ENCODE data around the gene FOXN3.
A peak's percentile ranks its signal among the peaks of the same experiment; 100 is the strongest.

Gene FOXN3

DNA sequence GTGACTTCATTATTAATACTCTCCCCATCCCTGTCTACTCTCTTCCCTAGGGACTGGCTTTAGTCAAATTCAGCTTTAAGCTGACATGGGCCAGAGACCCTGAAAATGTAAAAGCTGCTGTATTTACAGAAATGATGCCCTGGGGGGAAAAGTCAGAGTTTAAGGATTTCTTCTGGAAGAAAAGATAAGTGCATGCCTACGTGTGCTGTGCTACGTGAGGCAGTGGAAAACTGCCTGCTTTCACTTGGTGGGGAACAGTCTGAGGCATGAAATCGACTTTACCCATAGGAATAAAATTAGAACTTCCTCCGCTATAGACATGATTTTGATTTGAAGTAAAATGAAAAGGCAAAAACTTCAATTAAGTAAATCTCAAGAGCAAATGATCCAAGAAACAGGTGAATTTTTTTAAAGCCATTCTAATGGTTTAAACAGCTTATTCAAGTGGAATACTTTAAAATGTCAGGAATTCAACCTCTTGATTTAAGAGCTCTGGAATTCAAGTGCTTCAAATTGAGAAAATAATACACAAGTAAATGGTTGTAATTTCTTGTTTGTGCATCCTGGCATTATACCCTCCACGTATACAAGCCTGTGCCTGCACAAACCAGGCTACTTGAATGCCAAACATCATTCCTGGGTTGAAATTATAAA is 168.5 kb downstream of the FOXN3 start:
- no peak for DNase-seq

DNA sequence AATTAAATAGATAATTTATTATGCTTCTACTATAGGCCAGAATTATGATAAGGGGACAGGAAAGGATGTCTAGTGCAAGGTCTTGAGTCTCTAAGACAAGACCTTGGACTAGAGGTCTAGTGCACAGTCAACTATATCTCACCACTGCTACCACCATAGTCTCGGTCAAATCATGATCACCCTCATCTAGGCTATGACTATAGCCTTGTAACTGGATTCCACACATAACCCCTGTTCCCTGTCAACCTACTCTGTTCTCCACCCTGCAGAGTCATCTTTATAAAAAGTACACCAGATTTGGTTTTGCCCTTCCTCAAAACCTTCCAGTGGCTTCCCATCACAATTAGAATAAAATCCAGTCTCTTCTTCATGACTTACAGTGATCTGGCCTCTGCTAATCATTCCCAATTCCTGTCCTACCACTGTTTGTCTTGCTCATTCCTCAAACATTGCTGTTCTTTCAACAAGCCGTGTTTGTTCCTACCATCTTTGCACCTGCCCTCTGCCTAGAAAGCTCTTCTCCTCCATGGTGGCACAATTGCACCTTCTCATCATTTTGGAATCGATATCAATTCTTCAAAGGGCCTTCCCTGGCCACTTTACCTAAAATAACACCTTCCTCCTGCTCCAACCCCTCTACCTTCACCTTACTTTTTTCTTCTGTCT is 169.4 kb downstream of the FOXN3 start:
- no peak for DNase-seq

DNA sequence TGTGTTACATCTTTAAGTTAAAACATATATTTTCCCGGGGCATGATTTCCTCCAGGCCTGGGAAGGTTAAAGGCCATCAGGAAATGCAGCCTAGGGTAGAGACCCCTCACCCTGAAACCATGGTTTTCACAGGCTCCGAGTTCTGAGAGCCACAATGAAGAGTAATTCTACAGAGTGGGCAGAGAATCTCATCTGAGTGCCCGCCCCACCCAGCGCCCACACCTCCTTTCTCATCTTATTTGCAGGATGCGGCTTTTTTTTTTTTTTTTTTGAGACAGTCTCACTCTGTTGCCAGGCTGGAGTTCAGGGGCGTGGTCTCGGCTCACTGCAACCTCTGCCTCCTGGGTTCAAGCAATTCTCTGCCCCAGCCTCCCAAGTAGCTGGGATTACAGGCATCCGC is 170.7 kb downstream of the FOXN3 start:
- no peak for DNase-seq

DNA sequence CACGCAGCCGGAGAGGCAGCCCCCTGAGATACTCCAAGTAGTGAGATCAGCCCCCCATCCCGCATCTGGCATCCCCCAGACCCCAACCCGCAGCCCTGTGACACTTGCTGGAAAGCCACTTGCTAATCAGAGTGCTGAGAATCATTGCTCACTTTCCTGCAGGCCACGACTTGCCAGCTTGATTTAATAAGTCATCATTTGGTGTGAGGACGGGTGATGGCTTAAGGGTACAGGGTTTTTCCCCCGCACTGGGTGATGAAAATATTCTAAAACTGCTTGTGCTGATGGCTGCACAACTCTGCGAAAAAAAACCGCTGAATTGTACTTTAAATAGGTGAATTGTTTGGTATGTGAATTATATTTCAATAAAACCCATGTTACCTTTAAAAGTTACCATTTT is 171.2 kb downstream of the FOXN3 start:
- no peak for DNase-seq

DNA sequence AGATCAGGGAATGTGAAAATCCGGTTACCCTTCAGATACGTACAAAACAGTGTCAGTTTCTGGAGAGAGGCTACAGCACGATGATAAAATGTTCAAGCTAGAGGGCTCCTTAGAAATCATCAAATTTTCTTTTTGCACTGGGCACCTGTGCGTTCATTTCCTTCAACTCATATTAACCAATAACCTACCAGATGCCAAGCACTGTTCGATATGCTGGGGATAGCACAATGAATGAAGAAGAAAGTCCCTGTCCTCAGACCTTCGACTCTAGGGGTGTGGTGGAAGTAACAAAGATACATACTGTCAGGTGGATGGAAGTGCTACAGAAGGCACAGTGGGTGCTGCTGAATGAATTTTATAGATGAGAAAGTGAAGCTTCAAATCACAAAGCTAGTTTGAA is 172.3 kb downstream of the FOXN3 start:
- DNase-seq, result no peak

DNA sequence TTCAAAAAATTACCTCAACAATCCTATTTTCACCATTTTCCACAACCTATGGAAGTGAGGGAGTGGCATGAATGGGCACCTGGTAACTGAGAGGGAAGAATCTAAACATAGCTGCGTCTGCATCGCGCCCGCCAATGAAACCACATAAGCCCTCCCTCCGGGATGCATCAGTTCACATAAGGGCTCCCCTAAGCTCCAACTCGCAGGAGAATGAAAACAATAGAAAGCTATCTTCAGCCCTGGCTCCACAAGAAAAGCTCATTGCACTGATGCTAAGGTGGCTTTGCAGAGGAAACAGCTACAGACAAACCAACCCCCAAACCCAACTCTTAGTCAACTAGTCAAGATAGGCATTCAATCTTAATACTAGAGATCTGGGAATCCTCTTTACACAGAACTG is 173.3 kb downstream of the FOXN3 start:
- no peak for DNase-seq

DNA sequence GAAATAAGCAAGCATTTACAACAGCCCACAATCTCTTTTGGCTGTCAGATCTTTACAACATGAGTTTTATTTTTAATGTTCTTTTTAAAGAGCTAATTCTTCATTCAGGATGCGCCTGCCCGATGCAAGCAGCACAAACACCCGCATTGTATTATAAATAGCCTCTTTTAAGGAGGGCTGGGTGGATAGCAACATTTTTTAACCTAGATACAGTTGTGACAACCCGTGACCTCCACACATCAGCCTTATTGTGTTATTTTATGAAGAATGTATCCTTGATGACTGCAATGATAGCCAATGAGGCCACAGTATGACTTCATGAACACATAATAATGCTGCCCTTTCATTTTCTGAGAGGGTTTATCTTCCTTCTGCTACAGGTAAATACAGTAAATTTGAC is 173.7 kb downstream of the FOXN3 start:
- no peak for DNase-seq

DNA sequence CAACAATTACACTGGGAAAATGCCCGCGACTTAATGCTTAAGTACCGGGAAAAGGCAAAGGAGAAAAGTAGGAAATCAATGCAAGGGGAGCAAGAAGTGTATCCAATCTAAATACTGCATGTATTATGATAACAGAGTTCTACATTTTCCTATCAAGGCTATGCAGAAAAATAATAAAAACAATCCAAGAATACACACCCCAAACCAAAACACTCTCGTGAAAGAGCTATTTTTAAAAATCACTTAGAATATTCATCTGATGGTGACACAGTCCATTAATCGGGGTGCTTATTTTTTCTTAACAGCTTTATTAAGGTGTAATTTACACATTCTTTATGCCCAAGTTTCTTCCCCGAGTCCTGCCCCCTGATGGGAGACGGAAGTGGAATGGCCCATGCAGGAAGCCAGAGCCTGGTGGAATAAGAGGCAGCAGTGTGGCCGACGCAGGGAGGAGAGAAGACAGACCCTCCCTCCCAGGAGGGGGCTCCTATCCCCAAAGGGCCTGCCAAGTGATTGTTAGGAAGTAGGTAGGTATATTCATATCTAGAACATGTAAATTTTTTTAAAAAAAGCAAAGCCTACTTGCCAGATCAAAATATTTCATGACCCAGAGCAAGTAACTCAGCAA is 174.3 kb downstream of the FOXN3 start:
- no peak for DNase-seq

DNA sequence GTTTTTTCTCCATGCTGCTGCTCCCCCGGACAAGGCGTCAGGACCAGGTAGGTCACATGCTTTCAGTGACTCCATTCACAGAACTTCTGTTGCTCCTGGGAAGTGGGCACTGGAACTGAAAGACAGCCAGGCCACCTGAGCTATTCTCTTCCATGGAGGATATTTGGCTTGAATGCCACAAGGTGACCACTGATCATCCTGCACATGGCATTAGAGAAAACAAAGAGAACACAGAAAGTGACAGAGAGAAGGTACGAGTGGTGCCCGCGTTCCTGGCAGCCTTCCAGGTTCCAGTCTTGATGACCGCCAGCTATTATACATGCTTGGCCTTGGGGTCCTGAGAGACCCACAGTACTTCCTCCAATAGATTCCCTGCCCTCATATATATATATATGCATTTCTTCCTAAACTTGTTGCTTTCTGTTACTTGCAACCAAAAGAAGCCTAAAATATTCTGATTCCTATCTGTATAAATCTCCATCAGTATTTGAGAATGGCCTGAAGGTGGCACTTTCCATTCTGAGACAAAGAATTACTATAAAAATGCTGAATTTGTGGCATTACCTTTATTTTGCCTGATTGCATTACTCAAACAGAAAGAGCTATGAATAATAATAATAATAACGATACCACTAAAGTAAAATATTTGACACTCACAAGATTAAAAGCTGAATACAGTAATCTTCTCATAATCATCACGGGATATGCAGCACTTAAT is 174.9 kb downstream of the FOXN3 start:
- DNase-seq, result no peak

DNA sequence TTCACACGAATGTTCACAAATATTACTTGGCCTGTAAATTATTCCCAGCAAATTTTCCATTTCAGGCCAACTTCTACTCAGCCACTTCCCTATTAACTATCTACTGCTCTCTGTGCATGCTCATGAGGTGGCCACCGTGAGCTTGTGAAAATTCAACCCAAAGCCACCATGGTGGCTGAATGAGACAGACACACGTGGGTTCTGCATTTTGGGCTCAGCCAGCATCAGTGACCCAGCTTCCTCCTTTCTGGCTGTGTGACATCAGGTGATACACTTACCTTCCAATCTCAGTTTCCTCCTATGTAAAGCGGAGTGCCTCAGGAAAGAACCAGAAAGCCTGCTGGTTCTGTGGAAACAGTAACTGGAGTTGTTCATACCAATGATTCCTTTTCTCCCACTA is 175.8 kb downstream of the FOXN3 start:
- DNase-seq, result no peak

DNA sequence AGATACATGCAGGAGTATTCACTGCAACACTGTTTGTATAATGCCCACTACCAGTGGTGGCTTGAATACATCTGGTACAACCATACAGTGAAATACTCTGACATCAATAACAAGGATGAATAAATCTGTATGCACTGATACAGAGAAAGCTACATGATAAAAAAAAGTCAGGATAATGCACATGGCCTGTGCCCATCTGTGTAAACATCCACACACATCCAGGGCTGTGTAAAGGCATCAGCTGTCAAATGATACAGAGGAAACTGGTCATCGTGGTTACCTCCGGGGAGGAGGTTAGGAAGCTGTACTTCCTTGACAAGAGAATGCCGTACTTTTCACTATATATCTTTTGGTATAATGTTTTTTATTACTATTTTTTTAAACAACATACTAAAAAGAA is 176.6 kb downstream of the FOXN3 start:
- DNase-seq, result no peak

DNA sequence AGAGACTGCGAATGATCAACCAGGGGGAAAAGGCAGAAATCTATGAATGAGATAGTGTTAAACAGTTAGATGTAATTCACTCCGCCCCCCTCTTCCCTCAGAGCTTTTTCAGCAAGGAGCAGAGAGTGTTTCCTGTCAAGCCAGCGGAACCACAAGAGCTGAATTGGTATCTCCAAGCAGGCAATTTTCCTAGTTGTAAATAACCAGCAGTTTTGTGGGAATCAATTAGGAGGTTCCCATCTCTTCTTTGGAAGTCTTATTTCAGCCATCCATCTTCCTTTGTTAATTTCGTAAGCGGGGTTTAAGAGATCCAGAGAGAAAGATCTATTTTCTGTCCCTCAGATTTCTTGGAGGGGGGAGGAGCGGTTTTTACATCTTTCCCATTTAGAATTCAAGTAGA is 178.0 kb downstream of the FOXN3 start:
- no peak for DNase-seq

DNA sequence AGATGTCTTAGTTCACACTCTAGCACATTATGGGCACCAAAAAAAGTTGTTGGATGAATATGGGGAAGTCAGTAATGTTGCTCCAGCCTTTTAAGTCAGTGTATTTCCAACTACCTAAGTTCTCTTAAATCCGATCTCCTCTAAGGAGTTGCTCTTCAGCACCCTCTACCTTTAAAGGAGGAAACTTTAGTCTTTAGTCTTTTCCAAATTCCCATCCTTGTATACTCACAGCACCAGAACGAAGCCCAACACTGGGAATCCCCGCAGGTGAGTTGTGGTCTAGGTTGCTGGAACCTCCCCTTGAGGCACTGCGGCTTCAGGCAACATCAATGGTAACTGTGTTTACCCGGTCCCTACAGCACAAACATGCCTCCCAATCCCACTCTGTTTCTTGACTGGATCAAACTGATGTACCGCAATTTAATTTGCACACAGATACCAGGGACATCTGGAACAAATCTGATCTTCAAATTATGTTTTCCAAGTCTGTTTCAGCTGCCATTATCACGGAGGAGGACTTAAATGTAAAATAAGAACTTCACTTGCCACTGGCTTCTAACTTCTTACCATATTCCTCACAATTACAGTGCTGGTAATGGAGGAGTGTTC is 179.0 kb downstream of the FOXN3 start:
- no peak for DNase-seq

DNA sequence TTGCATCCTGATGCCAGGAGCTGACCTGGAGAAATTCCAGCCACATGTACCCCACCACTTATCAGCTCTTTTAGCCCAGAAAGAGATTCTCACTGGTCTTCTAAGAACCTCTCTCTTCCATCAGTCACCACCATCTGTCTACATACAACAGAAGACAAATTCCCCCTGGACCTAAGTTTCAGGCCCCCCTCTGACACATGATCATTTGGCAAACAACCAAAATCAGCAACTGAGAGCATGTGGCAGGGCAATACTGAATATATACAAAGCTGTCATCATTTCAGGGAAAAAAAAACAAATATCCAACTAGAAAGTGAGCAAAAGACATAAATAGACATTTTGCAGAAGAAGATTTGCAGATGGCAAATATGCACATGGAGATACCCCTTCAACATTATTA is 180.2 kb downstream of the FOXN3 start:
- peak; percentile 95 for DNase-seq

DNA sequence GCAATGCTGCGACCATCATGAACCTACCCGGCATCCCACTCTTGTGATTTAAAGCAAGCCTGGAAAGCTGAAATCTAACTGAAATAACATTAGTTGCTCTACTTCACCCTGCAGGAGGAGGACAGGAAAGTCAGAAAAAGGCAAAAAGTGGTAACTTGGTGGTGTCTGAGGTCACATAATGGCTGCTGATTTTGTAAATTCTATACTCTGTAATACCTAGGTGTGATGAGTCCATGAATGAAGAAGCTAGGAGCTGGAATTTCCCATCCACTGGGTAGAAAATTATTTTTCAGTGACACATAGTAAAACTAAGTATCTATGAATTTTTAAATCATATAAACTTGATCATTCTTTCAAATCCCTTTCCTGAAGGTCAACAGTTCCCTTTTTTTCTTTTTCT is 183.8 kb downstream of the FOXN3 start:
- DNase-seq, result no peak

DNA sequence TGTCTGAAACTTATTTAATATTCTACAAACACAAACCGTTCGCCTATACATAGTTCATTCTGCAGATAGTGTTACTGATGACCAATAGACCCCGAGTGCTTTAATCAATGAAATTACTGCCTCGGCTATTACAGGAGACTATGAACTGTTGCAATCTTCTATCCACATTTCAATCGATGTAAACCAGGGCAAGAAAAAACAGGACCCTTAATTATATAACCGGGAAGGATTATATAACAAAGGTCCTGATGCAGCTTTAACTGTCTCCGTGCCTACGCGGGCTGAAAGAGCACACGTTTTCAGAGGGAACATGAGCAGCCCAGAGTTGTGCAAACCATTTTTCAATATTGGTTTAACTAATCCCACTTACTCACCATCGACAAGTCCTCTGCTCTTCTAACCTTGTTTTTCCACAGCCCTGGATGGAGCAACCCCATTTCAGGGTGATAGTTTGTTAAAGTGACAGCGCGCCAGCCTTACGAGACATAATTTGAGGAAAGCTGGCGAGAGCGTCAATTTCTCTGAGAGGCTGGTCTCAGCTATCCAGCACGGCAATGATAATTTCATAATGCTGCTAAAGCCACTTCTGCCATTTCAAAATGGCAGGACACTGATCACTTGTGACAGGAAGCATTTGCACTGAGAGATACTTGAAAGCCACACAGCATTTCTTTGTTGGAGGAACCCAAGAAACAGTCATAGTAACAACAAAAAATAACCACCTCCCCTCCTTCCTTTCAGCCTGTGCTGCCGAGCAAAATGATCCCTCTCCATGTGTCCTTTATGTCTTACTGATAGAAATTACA is 184.6 kb downstream of the FOXN3 start:
- no peak for DNase-seq

DNA sequence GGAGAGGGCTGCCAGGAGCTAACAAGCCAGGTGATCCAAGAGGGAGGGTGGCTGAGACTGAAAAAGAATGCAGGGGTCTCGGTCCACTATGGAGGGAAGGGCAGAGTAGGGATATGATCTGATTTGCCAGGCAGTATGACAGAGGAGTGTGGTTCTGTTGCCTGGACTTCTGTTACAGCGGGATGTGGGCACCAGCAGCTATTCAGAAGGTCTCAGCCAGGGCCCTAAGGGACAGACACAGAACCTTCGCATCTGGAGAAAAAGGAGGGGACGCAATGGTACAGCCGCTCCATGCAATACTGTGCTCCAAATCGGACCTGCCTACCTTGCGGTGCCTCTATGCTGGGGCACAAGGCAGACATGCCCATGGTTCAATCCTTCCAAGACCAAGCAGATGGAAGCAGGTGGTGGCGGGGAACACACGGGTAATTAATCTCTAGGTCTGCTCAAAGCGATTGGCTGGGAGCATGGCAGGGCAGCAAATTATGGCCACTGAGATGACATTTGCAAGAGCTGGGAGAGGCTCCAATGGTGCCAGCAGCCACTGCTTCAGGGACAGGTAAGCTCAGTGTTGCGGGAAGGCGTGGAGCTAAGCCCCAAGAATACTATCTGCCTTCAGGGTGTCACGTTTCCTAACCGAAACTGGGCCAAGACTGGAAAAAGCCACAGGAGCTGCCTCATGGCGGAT is 185.5 kb downstream of the FOXN3 start:
- no peak for DNase-seq

DNA sequence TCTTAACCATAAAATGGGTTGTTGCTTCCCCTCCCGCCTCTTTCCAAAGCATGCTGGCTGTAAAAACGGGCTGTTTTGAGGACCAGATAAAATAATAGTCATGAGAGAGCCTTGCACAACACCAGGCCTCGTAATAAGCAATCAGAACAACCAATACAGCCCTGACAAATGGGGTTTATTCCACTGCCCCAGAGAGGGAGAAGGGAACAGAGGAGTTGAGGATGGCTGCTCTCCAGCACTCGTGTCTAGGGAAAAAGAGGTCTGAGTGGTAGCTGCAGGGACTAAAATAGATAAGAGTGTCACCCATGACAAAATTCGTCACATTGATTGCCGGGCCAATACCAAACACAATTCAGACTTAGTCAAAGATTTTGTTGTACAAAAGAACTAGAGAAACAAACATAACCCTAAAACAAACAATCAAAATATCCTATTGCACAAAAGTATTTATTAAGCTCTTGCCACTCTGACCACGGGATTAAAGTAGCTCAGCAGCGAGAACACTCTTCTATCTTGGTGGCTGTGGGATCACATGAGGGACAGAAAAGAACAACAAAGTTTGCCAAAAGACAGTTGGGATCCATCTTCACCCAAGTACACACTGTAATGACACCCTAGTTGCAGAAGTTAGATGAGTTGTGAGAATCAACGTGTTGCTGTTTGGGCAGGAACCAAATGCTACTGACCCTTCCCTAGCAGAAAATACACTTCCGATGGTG is 188.0 kb downstream of the FOXN3 start:
- no peak for DNase-seq

DNA sequence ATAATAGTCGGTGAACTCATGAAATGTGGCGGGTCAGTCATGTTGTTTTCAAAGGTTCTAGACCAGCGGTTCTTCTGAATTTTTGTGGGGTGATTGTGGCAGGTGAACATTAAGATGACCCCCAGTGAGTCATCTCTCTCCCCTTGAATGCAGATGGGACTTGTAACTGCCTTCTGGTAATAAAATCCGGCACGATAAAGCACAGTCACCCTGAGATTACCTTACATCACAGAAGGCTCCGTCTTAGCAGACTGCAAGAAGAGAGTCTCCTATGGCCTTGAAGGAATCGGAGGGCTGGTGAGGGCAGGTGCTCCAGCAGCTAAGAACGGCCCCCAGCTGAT is 189.6 kb downstream of the FOXN3 start:
- DNase-seq, result no peak

DNA sequence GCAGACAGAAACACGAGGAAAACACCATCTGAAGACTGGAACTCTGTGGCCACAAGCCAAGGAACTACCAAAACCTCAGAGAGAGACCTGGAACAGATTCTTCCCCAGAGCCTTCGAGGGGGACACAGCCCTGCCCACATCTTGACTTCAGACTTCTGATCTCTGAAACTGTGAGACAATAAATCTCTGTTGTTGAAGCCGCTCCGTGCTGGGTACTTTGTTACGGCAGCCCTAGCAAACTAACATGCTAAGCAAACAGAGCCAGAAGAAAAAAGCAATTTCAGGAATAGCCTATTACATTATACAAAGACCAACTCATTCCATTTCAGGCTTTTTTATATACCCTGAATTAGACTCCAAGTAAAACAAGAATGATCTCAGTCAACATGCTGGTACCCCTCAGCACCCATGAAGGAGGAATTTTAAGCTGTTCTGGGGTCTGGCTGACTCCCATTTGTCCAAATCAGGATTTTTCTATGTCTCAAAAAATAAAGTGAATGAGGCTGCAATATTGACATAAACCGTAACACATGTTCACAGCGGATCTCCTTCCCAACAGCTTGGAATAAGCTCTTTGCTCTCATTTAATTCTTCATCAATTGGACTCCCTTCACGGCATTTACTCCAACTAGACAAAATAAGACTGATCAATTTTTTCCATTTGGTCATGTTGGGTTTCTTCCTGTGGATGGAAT is 190.1 kb downstream of the FOXN3 start:
- DNase-seq, result no peak

DNA sequence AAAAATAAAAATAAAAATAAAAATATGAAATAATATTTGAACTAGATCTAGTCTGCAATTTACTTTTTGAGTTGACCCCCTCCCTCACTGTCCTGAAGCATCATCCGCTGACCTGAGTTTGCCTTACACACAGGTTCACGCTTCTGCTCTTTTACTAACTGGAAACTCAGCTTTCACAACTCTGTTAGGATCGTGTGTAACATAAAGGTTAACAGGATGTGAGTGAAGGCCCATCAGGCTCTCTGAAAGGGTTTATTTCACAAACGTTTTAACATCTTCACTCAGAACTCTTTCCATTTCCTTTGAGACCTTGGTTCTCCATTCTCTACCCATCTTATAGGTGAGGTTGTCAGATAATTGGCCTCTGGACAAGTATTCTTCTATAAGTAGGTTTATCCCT is 191.4 kb downstream of the FOXN3 start:
- no peak for DNase-seq
